B cell (primary cell): ENCODE results near the gene GAR1. TPM values are rescaled to one million over a fixed set of nuclear protein-coding genes. Genes with fewer than 3 reads are reported as not detected.

Source experiments
- ATAC-seq: fragments of 200-7000 bp; cut with Tn5 transposase; one replicate; pipeline ENCODE4 v1.10.0; 2021; ENCODE audit warnings: low read depth, mild to moderate bottlenecking, moderate number of reproducible peaks, moderate library complexity
- CTCF ChIA-PET: fragments of 350-600 bp; sonication (Branson Sonifier 250); formaldehyde crosslinking; loops from one replicate; lab custom pipeline; 2021; ENCODE audit warnings: antibody characterized with exemption, inconsistent platforms; lab: Charles Lee
- POLR2A ChIA-PET: fragments of 350-600 bp; sonication (Branson Sonifier 250); formaldehyde crosslinking; loops from one replicate; lab custom pipeline; 2021; ENCODE audit warnings: antibody characterized with exemption; lab: Charles Lee
- DNase-seq: peaks from one replicate; pipeline ENCODE4 v3.0.0; 2013
- H2AFZ ChIP-seq: 2 replicates; pipeline ENCODE4 v1.6.1; 2012; ENCODE audit warnings: mild to moderate bottlenecking, low read depth, low read length; ENCODE audit not compliant: insufficient read depth, poor library complexity, severe bottlenecking
- H3K27ac ChIP-seq, 2 donors: 1 replicate in 1 of 2; 2 replicates in 1 of 2; pipeline ENCODE4 v1.5.1; 2012 to 2013; ENCODE audit warnings: low read length in 2 of 2, mild to moderate bottlenecking in 2 of 2, moderate library complexity in 1 of 2
- H3K27me3 ChIP-seq, 4 experiments: fragments of 200-600 bp in 1 of 4; sonication (generic) in 1 of 4; replicated peaks in 1 of 4; 1 replicate in 2 of 4; 2 replicates in 2 of 4; pipeline versions ENCODE4 v1.6.1 to v1.7.0; 2013 to 2016; ENCODE audit warnings: low read length in 3 of 4, mild to moderate bottlenecking in 2 of 4, mixed read lengths in 1 of 4, moderate library complexity in 1 of 4; ENCODE audit not compliant: insufficient read depth in 4 of 4, control insufficient read depth in 3 of 4; ENCODE audit errors: control extremely low read depth in 1 of 4
- H3K36me3 ChIP-seq, 2 experiments: replicated peaks in 1 of 2; 1 replicate in 1 of 2; 2 replicates in 1 of 2; pipeline versions ENCODE4 v1.6.1 to v1.7.1; 2013; ENCODE audit warnings: low read length in 1 of 2; ENCODE audit not compliant: insufficient read depth in 2 of 2, control insufficient read depth in 1 of 2; ENCODE audit errors: control extremely low read depth in 1 of 2, extremely low read depth in 1 of 2
- H3K4me1 ChIP-seq, 2 donors: fragments of 200-600 bp in 1 of 2; sonication (generic) in 1 of 2; 1 replicate in 1 of 2; 2 replicates in 1 of 2; pipeline versions ENCODE4 v1.5.1 to v1.6.1; 2013 to 2017; ENCODE audit warnings: low read length in 2 of 2; ENCODE audit not compliant: control insufficient read depth in 2 of 2, insufficient read depth in 2 of 2
- H3K4me2 ChIP-seq: replicated peaks from 2 replicates; pipeline ENCODE3; 2012; ENCODE audit warnings: mild to moderate bottlenecking, low read depth, low read length; ENCODE audit not compliant: poor library complexity, severe bottlenecking
- H3K4me3 ChIP-seq, 5 experiments: fragments of 200-600 bp in 1 of 5; sonication (generic) in 1 of 5; 1 replicate in 3 of 5; 2 replicates in 2 of 5; pipeline versions ENCODE4 v1.5.1 to v1.7.0; 2011 to 2016; ENCODE audit warnings: low read length in 4 of 5, mild to moderate bottlenecking in 4 of 5, low read depth in 2 of 5, control low read depth in 1 of 5, moderate library complexity in 1 of 5; ENCODE audit not compliant: insufficient read depth in 1 of 5; ENCODE audit errors: control extremely low read depth in 1 of 5, extremely low read depth in 1 of 5
- H3K79me2 ChIP-seq: fragments of 200-600 bp; sonication (generic); one replicate; pipeline ENCODE4 v1.6.0; 2016; ENCODE audit warnings: low read length; ENCODE audit not compliant: control insufficient read depth, insufficient read depth
- H3K9ac ChIP-seq: fragments of 200-600 bp; sonication (generic); 2 replicates; pipeline ENCODE4 v1.6.1; 2017; ENCODE audit warnings: mild to moderate bottlenecking, low read length, moderate library complexity
- H3K9me3 ChIP-seq, 3 donors: one replicate each; pipeline versions ENCODE4 v1.6.1 to v1.7.1; 2013; ENCODE audit warnings: low read length in 2 of 3; ENCODE audit not compliant: control insufficient read depth in 2 of 3, insufficient read depth in 1 of 3; ENCODE audit errors: control extremely low read depth in 1 of 3
- H4K20me1 ChIP-seq: 2 replicates; pipeline ENCODE4 v1.6.0; 2012; ENCODE audit warnings: mild to moderate bottlenecking, low read length; ENCODE audit not compliant: insufficient read depth, control insufficient read depth, poor library complexity, severe bottlenecking
- H3K27ac Mint-ChIP-seq: one replicate; pipeline ENCODE4 v1.8.0; 2021; ENCODE audit warnings: mixed read lengths
- H3K27me3 Mint-ChIP-seq: one replicate; pipeline ENCODE4 v1.8.0; 2021; ENCODE audit warnings: mixed read lengths
- H3K4me1 Mint-ChIP-seq: one replicate; pipeline ENCODE4 v1.8.0; 2021; ENCODE audit warnings: mixed read lengths
- H3K4me3 Mint-ChIP-seq: one replicate; pipeline ENCODE4 v1.8.0; 2021; ENCODE audit warnings: mixed read lengths
- H3K9me3 Mint-ChIP-seq: one replicate; pipeline ENCODE4 v1.8.0; 2022; ENCODE audit warnings: mixed read lengths; ENCODE audit not compliant: insufficient read depth
- CTCF ChIP-seq: fragments of 200-600 bp; IDR thresholded peaks from one replicate; pipeline ENCODE4 v1.8.0; 2022; ENCODE audit warnings: antibody characterized with exemption, mild to moderate bottlenecking
- EZH2 ChIP-seq: IDR thresholded peaks from 2 replicates; pipeline ENCODE4 v1.6.1; 2012; ENCODE audit warnings: borderline replicate concordance, low read depth, mild to moderate bottlenecking, moderate library complexity, low read length; ENCODE audit not compliant: insufficient read depth, poor library complexity, severe bottlenecking
- WGBS: methylation state at CpG from one replicate; pipeline ENCODE4 v1.1.5; 2013; ENCODE audit warnings: missing lambda C conversion rate; ENCODE audit not compliant: insufficient coverage; 5-methylcytosine and 5-hydroxymethylcytosine counted together
- intact Hi-C: fragments of 100-400 bp; cut with micrococcal nuclease; formaldehyde crosslinking; loops from one replicate; pipeline ENCODE4 v1.10.0; 2022
- polyA plus RNA-seq: library from polyadenylated mRNA; depleted of rRNA; stranded (reverse); fragments of >200 nt; gene quantifications from 2 replicates; pipeline ENCODE4 v1.2.3, GENCODE V29; 2012
- total RNA-seq, 2 donors: library from RNA; stranded (reverse); fragments of 120-200 nt in 1 of 2; gene quantifications; 1 replicate in 1 of 2; 2 replicates in 1 of 2; pipeline versions ENCODE4 v1.2.3 to v1.2.4, GENCODE V29; 2013 to 2022

GAR1 gene
- total and polyA plus RNA-seq, 2 donors (not counting 1 experiment from before 2014, with no cell fraction given): 4.5 to 10.0 TPM

GRCh38 chr4:109803924-109804571, 11.5 kb upstream of the GAR1 start:
- POLR2A ChIA-PET: interaction anchor here (0.7 kb wide), 1 partner anchor 383 kb away, joined by 7 read pairs; no protein-coding TSS in a partner anchor
- no peak overlapping the region for H3K27ac ChIP-seq
- no peaks in the 10 kb centered on the region for H3K4me1 Mint-ChIP-seq

More at GRCh38 chr4:109803924-109804571, 11.5 kb upstream of the GAR1 start:
- Histone ChIP-seq H3K9ac (no peak overlapping the region), H2AFZ (no peak overlapping the region), H3K4me2 (no peak overlapping the region), H3K4me3 (no peak overlapping the region), H3K9me3 (no peaks in the 10 kb centered on the region), H3K79me2 (no peaks in the 10 kb centered on the region), H4K20me1 (no peaks in the 10 kb centered on the region), H3K4me1 (no peaks in the 10 kb centered on the region), H3K36me3 (no peaks in the 10 kb centered on the region), H3K27me3 (no peaks in the 10 kb centered on the region)
- intact Hi-C loops: loop anchor here (1.0 kb wide), 1 partner anchor 382 kb away; no protein-coding TSS in a partner anchor
- H3K4me3 Mint-ChIP-seq: no peak overlapping the region
- H3K27ac Mint-ChIP-seq: no peak overlapping the region
- no peaks in the 10 kb centered on the region for H3K9me3 Mint-ChIP-seq
- 77% methylated on average over 3 of the region's 4 CpGs for WGBS
- CTCF ChIA-PET: interaction anchor here (0.7 to 2.0 kb wide), 10 partner anchors 11 to 384 kb away, joined by 3 to 11 read pairs (median 4); partner anchors contain the start of gene GAR1
- TF ChIP-seq EZH2 (no peak), CTCF (peak; percentile 39)
- ATAC-seq (no peak), DNase-seq (peak; percentile 55)
- peaks cover 22% of the 10 kb centered on the region for H3K27me3 Mint-ChIP-seq
